GM23338 (cell line): ENCODE data around the gene SH3BP2.

ENCODE experiments used
- CREB1 ChIP-seq: fragments of 250-450 bp; sonication (Bioruptor Pico); IDR thresholded peaks from 2 replicates; pipeline ENCODE4 v1.5.0; 2020; ENCODE audit warnings: low read depth, mild to moderate bottlenecking, moderate library complexity
- CTCF ChIP-seq, 2 experiments: fragments of 200-600 bp in 1 of 2; sonication (generic) in 1 of 2; conservative IDR thresholded peaks; 2 replicates each; pipeline versions ENCODE4 v1.5.1 to v1.6.1; 2016 to 2017; ENCODE audit warnings: antibody characterized with exemption in 2 of 2, low read depth in 2 of 2, mild to moderate bottlenecking in 2 of 2, moderate library complexity in 1 of 2
- EZH2 ChIP-seq: fragments of 200-600 bp; sonication (generic); IDR thresholded peaks from one replicate; pipeline ENCODE4 v1.8.0; 2017; ENCODE audit warnings: antibody characterized with exemption, mild to moderate bottlenecking, low read depth; ENCODE audit not compliant: unreplicated experiment
- EZH2phosphoT487 ChIP-seq: fragments of 200-600 bp; sonication (generic); IDR thresholded peaks from one replicate; pipeline ENCODE4 v1.8.1; 2018; ENCODE audit warnings: antibody characterized with exemption; ENCODE audit not compliant: unreplicated experiment
- JUNB ChIP-seq: IDR thresholded peaks from one replicate; pipeline ENCODE4 v1.6.1; 2016; ENCODE audit warnings: antibody characterized with exemption; ENCODE audit not compliant: unreplicated experiment
- NANOG ChIP-seq: IDR thresholded peaks from 2 replicates; pipeline ENCODE4 v1.6.1; 2016; ENCODE audit warnings: antibody characterized with exemption, borderline replicate concordance
- POLR2AphosphoS5 ChIP-seq: IDR thresholded peaks from 2 replicates; pipeline ENCODE4 v1.6.1; 2016; ENCODE audit warnings: antibody characterized with exemption, low read depth
- REST ChIP-seq: IDR thresholded peaks from one replicate; pipeline ENCODE4 v1.6.1; 2018; ENCODE audit warnings: antibody characterized with exemption; ENCODE audit not compliant: unreplicated experiment
- STAT1 ChIP-seq: IDR thresholded peaks from one replicate; pipeline ENCODE4 v1.6.1; 2016; ENCODE audit warnings: antibody characterized with exemption; ENCODE audit not compliant: unreplicated experiment
- ZNF114 ChIP-seq: fragments of 250-450 bp; sonication (Bioruptor Pico); IDR thresholded peaks from 2 replicates; pipeline ENCODE4 v1.5.0; 2020; ENCODE audit warnings: mild to moderate bottlenecking, moderate library complexity
- ZNF331 ChIP-seq: fragments of 250-450 bp; sonication (Bioruptor Pico); IDR thresholded peaks from 2 replicates; pipeline ENCODE4 v1.5.0; 2020; ENCODE audit warnings: low read depth, mild to moderate bottlenecking, moderate library complexity
- ZNF462 ChIP-seq: fragments of 250-450 bp; sonication (Bioruptor Pico); IDR thresholded peaks from 2 replicates; pipeline ENCODE4 v1.5.0; 2020; ENCODE audit warnings: mild to moderate bottlenecking, moderate library complexity

- TF ChIP-seq CTCF (conservative IDR thresholded peaks at IDR 0.05; ENCODE audit: low read depth in 2 of 2): no peak; a peak in 1 of 4 replicates
- peak; percentile 70 for TF ChIP-seq POLR2AphosphoS5
- TF ChIP-seq EZH2phosphoT487: no peak
- TF ChIP-seq CREB1 (CRISPR knock-in tag): peak; percentile 34; the same call in 1 of the 2 replicates
- TF ChIP-seq REST: no peak
- no peak for TF ChIP-seq EZH2
- no peak for TF ChIP-seq NANOG
- TF ChIP-seq JUNB: no peak
- no peak for TF ChIP-seq ZNF331 (CRISPR knock-in tag)
- TF ChIP-seq STAT1: no peak
- no peak for TF ChIP-seq ZNF462
- no peak for TF ChIP-seq ZNF114 (CRISPR knock-in tag)
Measured at GRCh38 chr4:2755821-2756690, 36.8 kb upstream of the SH3BP2 start, which contains the start of gene TNIP2.
